Endothelial cell of umbilical vein (primary cell): ENCODE measurements around the gene CCDC47. TPM values are rescaled to one million over a fixed set of nuclear protein-coding genes. Genes with fewer than 3 reads are reported as not detected.

Experiments used
- Bru-seq: library from RNA; stranded (reverse); fragments of 400-500 nt; gene quantifications from one replicate; lab custom pipeline; 2021; lab: Mats Ljungman, UMichigan
- BruChase-seq, 2 experiments: library from RNA; stranded (reverse); fragments of 400-500 nt; gene quantifications; one replicate each; lab custom pipeline; 2021; lab: Mats Ljungman, UMichigan
- BruUV-seq: library from RNA; stranded (reverse); fragments of 400-500 nt; replicated peaks from 2 replicates; lab custom pipeline; 2021; lab: Mats Ljungman, UMichigan
- CTCF ChIA-PET: fragments of 300-600, 350-600 bp; sonication (Branson Sonifier 250); formaldehyde crosslinking; loops from one replicate; lab custom pipeline; 2021; ENCODE audit warnings: antibody characterized with exemption, inconsistent platforms; lab: Charles Lee
- POLR2A ChIA-PET: fragments of 300-600, 350-600 bp; sonication (Branson Sonifier 250); formaldehyde crosslinking; loops from one replicate; lab custom pipeline; 2021; ENCODE audit warnings: antibody characterized with exemption, inconsistent platforms; lab: Charles Lee
- DNase-seq: peaks from one replicate; pipeline ENCODE4 v3.0.0-alpha.2; 2011; ENCODE audit warnings: low read depth, low spot score
- FAIRE-seq: peaks from 2 replicates; lab custom pipeline; 2011; peaks lifted over from hg19 to GRCh38; lab: Jason Lieb, UNC
- H2AFZ ChIP-seq: 2 replicates; pipeline ENCODE4 v1.6.0; 2012; ENCODE audit warnings: low read depth, low read length, control low read depth, inconsistent platforms
- H3K27ac ChIP-seq: 2 replicates; pipeline ENCODE4 v1.5.1; 2011; ENCODE audit warnings: low read depth, mild to moderate bottlenecking, control low read depth, low read length, moderate library complexity; ENCODE audit not compliant: insufficient read depth
- H3K27me3 ChIP-seq, 2 experiments: 2 replicates each; pipeline versions ENCODE4 v1.6.0 to v1.6.1; 2011; ENCODE audit warnings: low read length in 2 of 2, mixed read lengths in 1 of 2; ENCODE audit not compliant: control insufficient read depth in 2 of 2, insufficient read depth in 2 of 2
- H3K36me3 ChIP-seq, 2 experiments: 2 replicates in 1 of 2; 3 replicates in 1 of 2; pipeline ENCODE4 v1.5.1; 2011; ENCODE audit warnings: low read length in 2 of 2, mild to moderate bottlenecking in 1 of 2, moderate library complexity in 1 of 2; ENCODE audit not compliant: control insufficient read depth in 2 of 2, insufficient read depth in 2 of 2; ENCODE audit errors: extremely low read depth in 1 of 2
- H3K4me1 ChIP-seq: 3 replicates; pipeline ENCODE4 v1.5.1; 2011; ENCODE audit warnings: mild to moderate bottlenecking, low read length; ENCODE audit not compliant: control insufficient read depth, insufficient read depth; ENCODE audit errors: extremely low read depth
- H3K4me2 ChIP-seq: 2 replicates; pipeline ENCODE4 v1.6.1; 2011; ENCODE audit warnings: low read length, control low read depth, mixed read lengths; ENCODE audit not compliant: insufficient read depth
- H3K4me3 ChIP-seq, 3 experiments: fragments of 200-600 bp in 1 of 3; sonication (generic), shearing (Covaris generic) in 1 of 3; replicated peaks in 1 of 3; 2 replicates each; pipeline ENCODE4 v1.5.1; 2011 to 2016; ENCODE audit warnings: control low read depth in 3 of 3, low read length in 3 of 3, mild to moderate bottlenecking in 2 of 3, inconsistent platforms in 1 of 3, low read depth in 1 of 3, moderate library complexity in 1 of 3; ENCODE audit not compliant: insufficient read depth in 1 of 3
- H3K79me2 ChIP-seq: 2 replicates; pipeline ENCODE4 v1.6.0; 2012; ENCODE audit warnings: low read length, inconsistent platforms; ENCODE audit not compliant: control insufficient read depth, insufficient read depth
- H3K9ac ChIP-seq: replicated peaks from 2 replicates; pipeline ENCODE3; 2011; ENCODE audit warnings: low read length, control low read depth; ENCODE audit not compliant: insufficient read depth; ENCODE audit errors: extremely low read depth
- H3K9me1 ChIP-seq: replicated peaks from 3 replicates; pipeline ENCODE4 v1.6.0; 2011; ENCODE audit warnings: mild to moderate bottlenecking, low read length; ENCODE audit not compliant: control insufficient read depth, insufficient read depth; ENCODE audit errors: extremely low read depth
- H3K9me3 ChIP-seq: replicated peaks from 2 replicates; pipeline ENCODE4 v1.5.1; 2012; ENCODE audit warnings: low read length, inconsistent platforms; ENCODE audit not compliant: control insufficient read depth, insufficient read depth
- H4K20me1 ChIP-seq: replicated peaks from 2 replicates; pipeline ENCODE3; 2011; ENCODE audit warnings: mild to moderate bottlenecking, low read length; ENCODE audit not compliant: control insufficient read depth, insufficient read depth; ENCODE audit errors: extremely low read depth
- EZH2 ChIP-seq: IDR thresholded peaks from 2 replicates; pipeline ENCODE4 v1.6.1; 2012; ENCODE audit warnings: borderline replicate concordance, low read depth, mild to moderate bottlenecking, moderate library complexity, low read length, inconsistent platforms; ENCODE audit not compliant: severe bottlenecking
- FOS ChIP-seq: IDR thresholded peaks from 2 replicates; pipeline ENCODE4 v1.6.1; 2011; ENCODE audit warnings: mild to moderate bottlenecking, low read length, moderate library complexity, borderline replicate concordance; ENCODE audit not compliant: insufficient read depth
- GATA2 ChIP-seq: IDR thresholded peaks from 2 replicates; pipeline ENCODE4 v1.7.0; 2011; ENCODE audit warnings: low read depth, mild to moderate bottlenecking, moderate library complexity, mixed read lengths, low read length; ENCODE audit not compliant: insufficient read length, insufficient read depth
- JUN ChIP-seq: IDR thresholded peaks from 2 replicates; pipeline ENCODE4 v1.6.1; 2011; ENCODE audit warnings: borderline replicate concordance, low read depth; ENCODE audit not compliant: insufficient read length, insufficient read depth
- MYC ChIP-seq: IDR thresholded peaks from one replicate; pipeline ENCODE4 v1.6.1; 2011; ENCODE audit warnings: mild to moderate bottlenecking, low read depth, low read length
- POLR2A ChIP-seq: IDR thresholded peaks from 2 replicates; pipeline ENCODE4 v1.6.1; 2012; ENCODE audit warnings: low read depth, mild to moderate bottlenecking, control low read depth, low read length
- POLR2AphosphoS5 ChIP-seq: IDR thresholded peaks from 2 replicates; pipeline ENCODE4 v1.6.1; 2012; ENCODE audit warnings: low read depth, mild to moderate bottlenecking, control low read depth, low read length, moderate library complexity; ENCODE audit not compliant: insufficient read depth
- dilution Hi-C: fragments of 300-500 bp; cut with MboI; formaldehyde crosslinking; loops from one replicate; pipeline ENCODE4 v1.15.0; 2019; ENCODE audit warnings: low sequenced_read_pairs; ENCODE audit not compliant: extremely low pct_ligation_motif_present
- intact Hi-C: fragments of 100-400 bp; cut with micrococcal nuclease; formaldehyde crosslinking; loops from one replicate; pipeline ENCODE4 v1.10.0; 2022
- long read RNA-seq: library from polyadenylated mRNA; stranded (forward); transcript quantifications from one replicate; pipeline ENCODE4 v2.0.0, GENCODE V29; 2021
- polyA minus RNA-seq, 3 experiments: library from RNA; depleted of rRNA, polyadenylated mRNA; stranded (reverse); fragments of >200 nt; gene quantifications; 1 replicate in 1 of 3; 2 replicates in 2 of 3; pipeline ENCODE4 v1.2.3, GENCODE V29; 2011
- polyA plus RNA-seq, 4 experiments: library from polyadenylated mRNA; depleted of rRNA in 3 of 4; stranded (reverse) in 3 of 4; unstranded in 1 of 4; fragments of >200 nt; gene quantifications; 2 replicates each; pipeline versions ENCODE4 v1.2.1 to v1.2.3, GENCODE V29; 2011 to 2012; ENCODE audit warnings: missing spikeins in 1 of 4
- total RNA-seq: library from RNA; stranded (reverse); gene quantifications from 2 replicates; pipeline ENCODE4 v1.2.3, GENCODE V29; 2021
- TF ChIP-seq, protein P1 (sequence below), 2 donors: IDR thresholded peaks; 1 replicate in 1 of 2; 2 replicates in 1 of 2; pipeline ENCODE4 v1.5.1; 2011; ENCODE audit warnings: low read length in 2 of 2, mild to moderate bottlenecking in 2 of 2, moderate library complexity in 2 of 2, control low read depth in 1 of 2, inconsistent platforms in 1 of 2, low read depth in 1 of 2; ENCODE audit not compliant: insufficient read depth in 1 of 2; ENCODE audit errors: extremely low read depth in 1 of 2
- TF ChIP-seq, protein P2 (sequence below): IDR thresholded peaks from 2 replicates; pipeline ENCODE4 v1.6.1; 2011; ENCODE audit not compliant: insufficient read depth, insufficient read length

The CCDC47 gene
- total RNA-seq, result 73.9 and 76.5 TPM in 2 replicates
- 13.7 and 21.7 TPM in 2 replicates for polyA plus RNA-seq
- polyA plus RNA-seq (2011; cell fraction: cytosol; rRNA removed), result 34.2 and 37.7 TPM in 2 replicates
- 24.9 and 32.2 TPM in 2 replicates for polyA plus RNA-seq (2011; cell fraction: nucleus; rRNA removed)
- polyA plus RNA-seq (2012), result 61.6 and 73.2 TPM in 2 replicates
- 49.4 and 55.3 TPM in 2 replicates for polyA minus RNA-seq
- 34.9 TPM for polyA minus RNA-seq (2011; cell fraction: cytosol; rRNA and poly(A)+ RNA removed)
- 21.0 and 23.9 TPM in 2 replicates for polyA minus RNA-seq (2011; cell fraction: nucleus; rRNA and poly(A)+ RNA removed)
- percentile 86 among the genes with signal in this experiment for Bru-seq, nascent RNA
- percentile 97 among the genes with signal in this experiment for BruChase-seq, experiment 1, labeled RNA remaining after a 6-hour chase
- percentile 91 among the genes with signal in this experiment for BruChase-seq, experiment 2, labeled RNA remaining after a 2-hour chase
- long read RNA-seq, transcript CCDC47-201 (13 exons, 3,466 nt), result major isoform, 88 of 105 reads
- long read RNA-seq, partial matches to known transcripts, result 3 of 105 reads
- long read RNA-seq, other reads (novel, unspliced or antisense), result 12 of 105 reads

DNA sequence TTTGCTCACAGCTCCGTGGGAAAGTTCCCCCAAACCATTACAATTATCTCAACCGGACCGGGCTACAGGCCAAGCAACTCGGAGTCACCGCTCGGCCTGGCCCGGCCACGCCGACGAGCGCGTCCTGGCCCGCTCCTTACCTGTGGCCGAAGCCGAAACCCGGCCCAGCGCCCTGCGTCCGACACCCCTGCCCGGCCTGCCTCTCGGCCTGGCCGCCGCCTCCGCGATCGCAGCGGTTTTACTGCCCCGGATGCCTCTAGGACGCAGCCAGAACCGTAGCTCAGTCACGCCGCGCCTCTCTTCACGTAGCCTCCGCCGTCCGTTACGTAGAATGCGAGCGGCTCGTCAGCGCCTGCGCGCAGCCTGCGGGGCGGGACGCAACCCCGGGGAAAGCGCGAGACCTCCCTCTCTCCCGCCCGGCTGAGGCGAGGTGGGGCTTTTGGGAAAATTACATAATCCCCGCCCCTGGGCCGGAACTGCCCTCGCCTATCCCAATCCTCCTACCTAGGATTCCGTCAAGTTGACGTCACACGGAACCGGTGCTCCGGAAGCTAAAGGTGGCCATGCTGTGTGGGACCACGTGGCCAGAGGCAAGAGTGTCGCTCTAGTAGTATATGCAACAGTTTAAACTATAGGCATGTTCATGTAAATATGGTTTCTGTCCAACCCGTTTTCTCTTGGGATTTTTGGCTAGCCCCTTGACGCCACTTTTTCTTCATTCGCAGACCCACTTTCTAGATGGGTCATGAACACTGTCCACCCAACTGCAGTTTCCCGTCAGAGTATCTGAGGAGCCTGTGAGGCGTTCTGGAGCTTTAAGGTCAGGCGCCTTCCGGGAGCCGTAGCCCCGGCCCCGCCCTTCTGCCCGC, at the start of gene CCDC47:
CCDC47 (minus strand) TSS at position 326 of the 869 bp plus-strand sequence. CDS start 7,422 bp downstream, outside the sequence.
- Histone ChIP-seq H3K9me1 (no peaks in the 10 kb centered on the region), H3K79me2 (peaks cover 88% of the 10 kb centered on the region), H3K27ac (peak within 1 kb of the TSS; percentile 78), H3K27me3 (no peaks in the 10 kb centered on the region), H3K36me3 (no peaks in the 10 kb centered on the region), H4K20me1 (no peaks in the 10 kb centered on the region), H3K9ac (peak within 1 kb of the TSS; percentile 90), H3K4me3 (peak within 1 kb of the TSS; percentile 77 to 94 (median 94)), H3K4me1 (peaks cover 15% of the 10 kb centered on the region), H3K9me3 (no peaks in the 10 kb centered on the region), H2AFZ (peak within 1 kb of the TSS; percentile 65), H3K4me2 (peak within 1 kb of the TSS; percentile 98)
- TF ChIP-seq GATA2 (no peak), FOS (no peak), JUN (peak; percentile 61), MYC (peak; percentile 100), EZH2 (no peak), POLR2AphosphoS5 (peak; percentile 84), POLR2A (peak; percentile 89)
- TF ChIP-seq, protein P1, sequence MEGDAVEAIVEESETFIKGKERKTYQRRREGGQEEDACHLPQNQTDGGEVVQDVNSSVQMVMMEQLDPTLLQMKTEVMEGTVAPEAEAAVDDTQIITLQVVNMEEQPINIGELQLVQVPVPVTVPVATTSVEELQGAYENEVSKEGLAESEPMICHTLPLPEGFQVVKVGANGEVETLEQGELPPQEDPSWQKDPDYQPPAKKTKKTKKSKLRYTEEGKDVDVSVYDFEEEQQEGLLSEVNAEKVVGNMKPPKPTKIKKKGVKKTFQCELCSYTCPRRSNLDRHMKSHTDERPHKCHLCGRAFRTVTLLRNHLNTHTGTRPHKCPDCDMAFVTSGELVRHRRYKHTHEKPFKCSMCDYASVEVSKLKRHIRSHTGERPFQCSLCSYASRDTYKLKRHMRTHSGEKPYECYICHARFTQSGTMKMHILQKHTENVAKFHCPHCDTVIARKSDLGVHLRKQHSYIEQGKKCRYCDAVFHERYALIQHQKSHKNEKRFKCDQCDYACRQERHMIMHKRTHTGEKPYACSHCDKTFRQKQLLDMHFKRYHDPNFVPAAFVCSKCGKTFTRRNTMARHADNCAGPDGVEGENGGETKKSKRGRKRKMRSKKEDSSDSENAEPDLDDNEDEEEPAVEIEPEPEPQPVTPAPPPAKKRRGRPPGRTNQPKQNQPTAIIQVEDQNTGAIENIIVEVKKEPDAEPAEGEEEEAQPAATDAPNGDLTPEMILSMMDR (IDR thresholded peaks at IDR 0.05; ENCODE audit: extremely low read depth in 1 of 2, insufficient read depth in 1 of 2, low read depth in 1 of 2, low read length in 2 of 2), result no peak
- TF ChIP-seq, protein P2, sequence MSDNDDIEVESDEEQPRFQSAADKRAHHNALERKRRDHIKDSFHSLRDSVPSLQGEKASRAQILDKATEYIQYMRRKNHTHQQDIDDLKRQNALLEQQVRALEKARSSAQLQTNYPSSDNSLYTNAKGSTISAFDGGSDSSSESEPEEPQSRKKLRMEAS, result peak; percentile 100
- no TSS peak for BruUV-seq
- FAIRE-seq (peak; percentile 93), DNase-seq (peak; percentile 99)
- intact Hi-C loops, result loop anchor here (1.0 to 2.0 kb wide), 4 partner anchors 32 to 151 kb away; partner anchors contain the start of genes FTSJ3, MAP3K3, PSMC5 and STRADA
- ChIA-PET POLR2A (interaction anchor here (0.8 to 2.4 kb wide), 6 partner anchors 9 to 152 kb away, joined by 3 to 5 read pairs (median 4); partner anchors contain the start of gene MAP3K3), CTCF (interaction anchor here (0.7 to 2.4 kb wide), 10 partner anchors 9 to 348 kb away, joined by 3 to 9 read pairs (median 4); no protein-coding TSS in a partner anchor)
- dilution Hi-C loops, result no loop called here
